OCI-LY1 (cell line): Measurements from ENCODE around the gene GABRG3.

ENCODE experiments used
- EZH2 ChIP-seq: fragments of 200-600 bp; sonication (generic), shearing (Covaris generic); IDR thresholded peaks from 2 replicates; pipeline ENCODE4 v1.8.0; 2017; ENCODE audit warnings: borderline replicate concordance, mixed run types, mild to moderate bottlenecking, antibody characterized with exemption, low read length, moderate library complexity, mixed read lengths
- TF ChIP-seq, protein P1 (sequence below): fragments of 200-600 bp; sonication (generic), shearing (Covaris generic); IDR thresholded peaks from 2 replicates; pipeline ENCODE4 v1.5.1; 2017; ENCODE audit warnings: mild to moderate bottlenecking, antibody characterized with exemption, low read length, moderate library complexity, mixed read lengths

GRCh38 chr15:27067175-27067574 lies 96.2 kb downstream of the GABRG3 start:
- TF ChIP-seq, protein P1, sequence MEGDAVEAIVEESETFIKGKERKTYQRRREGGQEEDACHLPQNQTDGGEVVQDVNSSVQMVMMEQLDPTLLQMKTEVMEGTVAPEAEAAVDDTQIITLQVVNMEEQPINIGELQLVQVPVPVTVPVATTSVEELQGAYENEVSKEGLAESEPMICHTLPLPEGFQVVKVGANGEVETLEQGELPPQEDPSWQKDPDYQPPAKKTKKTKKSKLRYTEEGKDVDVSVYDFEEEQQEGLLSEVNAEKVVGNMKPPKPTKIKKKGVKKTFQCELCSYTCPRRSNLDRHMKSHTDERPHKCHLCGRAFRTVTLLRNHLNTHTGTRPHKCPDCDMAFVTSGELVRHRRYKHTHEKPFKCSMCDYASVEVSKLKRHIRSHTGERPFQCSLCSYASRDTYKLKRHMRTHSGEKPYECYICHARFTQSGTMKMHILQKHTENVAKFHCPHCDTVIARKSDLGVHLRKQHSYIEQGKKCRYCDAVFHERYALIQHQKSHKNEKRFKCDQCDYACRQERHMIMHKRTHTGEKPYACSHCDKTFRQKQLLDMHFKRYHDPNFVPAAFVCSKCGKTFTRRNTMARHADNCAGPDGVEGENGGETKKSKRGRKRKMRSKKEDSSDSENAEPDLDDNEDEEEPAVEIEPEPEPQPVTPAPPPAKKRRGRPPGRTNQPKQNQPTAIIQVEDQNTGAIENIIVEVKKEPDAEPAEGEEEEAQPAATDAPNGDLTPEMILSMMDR, result no peak
- TF ChIP-seq EZH2, result no peak
